NCI-H1105 treated with DMSO at 0.1 percent for 48 hours (cell line): ENCODE measurements around the gene PCTP.

Experiments
- DNase-seq: peaks from one replicate; lab custom pipeline; 2025; lab: John Stamatoyannopoulos, UW

Gene PCTP

DNA sequence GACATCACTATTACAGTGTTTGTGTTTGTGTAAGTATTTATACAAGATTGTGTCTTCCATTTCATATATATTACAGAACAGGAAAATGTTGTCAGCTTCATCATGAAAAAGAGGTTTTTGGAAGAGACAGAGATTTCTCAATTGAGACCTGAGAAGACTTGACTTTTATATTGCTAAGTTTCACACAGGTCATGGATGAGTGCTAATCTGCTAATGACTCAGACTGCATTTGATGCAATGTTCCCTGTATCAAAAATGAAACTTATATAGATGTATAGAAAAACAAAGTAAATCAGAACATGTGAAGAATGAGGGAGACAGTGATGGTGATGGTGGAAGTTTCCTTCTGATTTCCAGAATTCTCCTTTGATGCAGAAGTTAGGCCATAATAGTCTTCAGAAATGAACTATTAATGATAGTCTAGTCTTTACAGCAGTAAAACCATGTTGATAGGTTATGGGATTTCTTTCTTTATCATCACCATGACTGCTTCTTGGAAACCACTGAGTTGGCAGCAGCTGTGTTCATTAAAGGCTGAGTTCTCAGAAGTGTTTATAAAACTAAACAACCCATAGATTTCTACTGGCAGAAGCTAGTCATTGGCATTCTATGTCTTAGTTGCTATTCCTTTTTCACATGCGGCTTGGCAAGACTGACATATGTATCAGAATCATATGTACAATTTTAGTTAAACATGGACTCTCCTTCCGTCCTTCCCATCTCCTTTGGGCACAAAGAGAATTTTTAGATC is 56.1 kb downstream of the PCTP start:
- no peak for DNase-seq

DNA sequence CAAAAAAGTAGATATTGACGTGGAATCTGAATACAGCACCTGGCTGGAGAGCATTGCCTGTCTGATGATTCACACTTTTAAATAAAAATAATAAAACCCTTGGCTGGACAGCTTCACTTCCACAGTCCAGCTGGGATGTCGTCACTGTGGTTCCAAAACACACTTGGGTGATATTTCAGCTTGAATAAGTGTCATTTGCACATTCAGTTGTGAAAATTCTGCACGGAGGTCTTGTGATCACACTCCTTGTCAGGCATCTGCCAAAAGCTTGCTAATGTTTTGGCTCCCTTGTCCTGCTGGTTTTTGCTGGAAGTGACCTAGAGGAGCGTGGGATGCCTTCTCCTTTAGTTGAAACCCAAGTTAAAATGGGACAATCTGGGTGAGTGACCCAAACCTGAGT is 60.7 kb downstream of the PCTP start:
- no peak for DNase-seq

- DNase-seq: no peak
Observed at GRCh38 chr17:55812323-55812722, 61.5 kb downstream of the PCTP start.

- no peak for DNase-seq
Observed at GRCh38 chr17:55813944-55814343, 63.1 kb downstream of the PCTP start.

DNA sequence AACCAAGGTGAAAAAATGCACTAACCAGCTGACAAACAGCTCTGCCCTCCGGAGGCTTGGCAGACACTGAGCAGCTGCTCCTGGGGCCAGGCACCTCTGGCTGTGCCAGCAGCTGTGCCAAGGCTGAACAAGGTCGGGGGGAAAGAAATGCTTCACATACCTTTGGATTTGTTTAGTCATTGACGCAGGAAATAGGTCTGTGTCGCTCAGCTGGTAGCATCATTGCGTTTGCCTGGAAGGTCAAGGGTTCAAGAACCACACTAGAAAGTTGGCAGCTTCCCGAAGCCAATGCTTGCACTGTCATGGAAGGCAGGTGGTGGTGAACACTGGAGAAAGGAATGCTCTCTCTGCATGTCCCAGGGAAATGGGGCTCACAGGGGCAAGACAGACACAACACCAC is 63.5 kb downstream of the PCTP start:
- no peak for DNase-seq

DNA sequence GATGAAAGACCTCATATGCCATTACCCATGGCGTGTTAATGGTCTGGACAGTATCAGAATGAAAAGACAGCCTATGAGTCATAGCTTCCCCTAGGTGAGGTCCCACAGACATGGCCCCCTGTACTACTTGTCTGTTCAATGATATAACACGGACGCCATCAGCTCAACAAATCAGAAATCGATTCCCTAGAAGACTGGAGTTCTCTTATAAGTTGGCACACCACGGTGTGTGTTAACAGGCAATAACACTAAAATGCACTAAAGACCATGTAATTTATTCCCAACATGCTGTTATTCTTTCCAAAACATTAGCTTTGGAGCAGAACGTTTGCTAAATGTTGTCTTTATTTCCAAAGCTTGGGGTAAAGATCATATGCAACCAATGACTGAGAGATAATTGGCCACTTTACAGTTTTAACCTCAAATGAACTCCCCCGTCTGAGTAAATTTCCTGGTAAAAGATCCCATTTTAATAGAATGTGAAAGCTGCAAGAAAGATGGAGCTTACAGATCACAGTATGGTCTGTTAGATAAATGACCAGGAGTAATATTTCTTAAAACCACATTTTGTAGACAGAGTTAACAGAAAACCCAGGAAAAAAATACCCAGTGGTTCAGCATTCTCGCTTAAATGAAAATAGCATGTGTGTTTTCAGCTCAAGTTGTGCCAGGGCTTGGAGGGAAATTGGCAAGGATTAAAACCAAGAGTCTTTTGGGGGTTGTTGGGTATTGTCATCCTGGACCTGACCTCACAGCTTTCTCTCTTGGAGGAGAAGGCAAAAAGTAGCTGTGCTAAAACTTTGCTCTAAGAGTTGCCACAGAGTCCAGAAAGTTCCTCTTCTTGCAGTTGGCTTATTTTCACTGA is 65.9 kb downstream of the PCTP start:
- no peak for DNase-seq

- DNase-seq: no peak
Observed at GRCh38 chr17:55817397-55817709, 66.5 kb downstream of the PCTP start.

GRCh38 chr17:55818026-55818425 is 67.2 kb downstream of the PCTP start:
- DNase-seq: no peak

- DNase-seq: no peak
Observed at GRCh38 chr17:55818451-55819375, 67.9 kb downstream of the PCTP start.

GRCh38 chr17:55820675-55821074 is 69.8 kb downstream of the PCTP start:
- DNase-seq: no peak

GRCh38 chr17:55822028-55822427 is 71.2 kb downstream of the PCTP start:
- no peak for DNase-seq

- DNase-seq: no peak
Observed at GRCh38 chr17:55825213-55825612, 74.4 kb downstream of the PCTP start.
